HCT116 (cell line): ENCODE data around the gene LEUTX. TPM values are rescaled to one million over a fixed set of nuclear protein-coding genes. Genes with fewer than 3 reads are reported as not detected.

Source experiments
- ATAC-seq: fragments of 200-7000 bp; cut with Tn5 transposase; 2 replicates; pipeline ENCODE4 v1.9.1; 2020; ENCODE audit warnings: mild to moderate bottlenecking, moderate library complexity
- BruUV-seq: library from RNA; stranded (reverse); fragments of 400-500 nt; replicated peaks from 2 replicates; lab custom pipeline; 2021; lab: Mats Ljungman, UMichigan
- CTCF ChIA-PET: fragments of 300-600 bp; sonication (Branson Sonifier 250); formaldehyde crosslinking; loops from one replicate; lab custom pipeline; 2021; ENCODE audit warnings: antibody characterized with exemption; lab: Charles Lee
- POLR2A ChIA-PET: fragments of 300-600, 350-600 bp; sonication (Branson Sonifier 250); formaldehyde crosslinking; loops from one replicate; lab custom pipeline; 2021; ENCODE audit warnings: antibody characterized with exemption; lab: Charles Lee
- RAD21 ChIA-PET, 2 experiments: fragments of 300-600 bp; sonication (Branson Sonifier 250); formaldehyde crosslinking; loops; one replicate each; lab custom pipeline; 2023; ENCODE audit warnings: low total read pairs in 2 of 2; ENCODE audit not compliant: uncharacterized antibody in 2 of 2, unreplicated experiment in 2 of 2, low non-redundant PET in 1 of 2; lab: Charles Lee
- DNase-seq: peaks from one replicate; pipeline ENCODE4 v3.0.0-alpha.2; 2010; ENCODE audit warnings: low read depth, low spot score
- H2AFZ ChIP-seq: fragments of 200-600 bp; shearing (Covaris generic), sonication (generic); 2 replicates; pipeline ENCODE4 v1.6.1; 2017; ENCODE audit warnings: low read depth, mixed run types, mixed read lengths, antibody characterized with exemption, low read length; ENCODE audit not compliant: poor library complexity, severe bottlenecking
- H3K27ac ChIP-seq: 2 replicates; pipeline ENCODE4 v1.5.1; 2012; ENCODE audit warnings: low read depth, low read length
- H3K27me3 ChIP-seq: fragments of 200-600 bp; sonication (generic); 2 replicates; pipeline ENCODE4 v1.6.1; 2016; ENCODE audit warnings: mixed run types, low read length, mixed read lengths; ENCODE audit not compliant: insufficient read depth
- H3K36me3 ChIP-seq, 2 experiments: fragments of 200-500 bp in 1 of 2; fragments of 200-600 bp in 1 of 2; sonication (Bioruptor generic) in 1 of 2; sonication (generic) in 1 of 2; 2 replicates each; pipeline versions ENCODE4 v1.5.1 to v1.6.1; 2014 to 2016; ENCODE audit warnings: low read length in 2 of 2, inconsistent platforms in 1 of 2, mixed read lengths in 1 of 2, mixed run types in 1 of 2; ENCODE audit not compliant: insufficient read depth in 2 of 2, control insufficient read depth in 1 of 2
- H3K4me1 ChIP-seq, 2 experiments: fragments of 200-600 bp in 1 of 2; sonication (generic) in 1 of 2; 2 replicates each; pipeline versions ENCODE4 v1.5.1 to v1.6.1; 2012 to 2017; ENCODE audit warnings: low read length in 2 of 2, inconsistent platforms in 1 of 2, mild to moderate bottlenecking in 1 of 2, mixed read lengths in 1 of 2, mixed run types in 1 of 2, moderate library complexity in 1 of 2; ENCODE audit not compliant: insufficient read depth in 2 of 2, control insufficient read depth in 1 of 2
- H3K4me2 ChIP-seq: fragments of 200-600 bp; sonication (generic); 2 replicates; pipeline ENCODE4 v1.6.1; 2017; ENCODE audit warnings: mixed run types, low read length, mixed read lengths
- H3K4me3 ChIP-seq, 2 experiments: fragments of 200-600 bp in 1 of 2; sonication (generic) in 1 of 2; replicated peaks in 1 of 2; 2 replicates each; pipeline ENCODE4 v1.5.1; 2011 to 2016; ENCODE audit warnings: low read length in 2 of 2, control low read depth in 1 of 2, low read depth in 1 of 2, mild to moderate bottlenecking in 1 of 2, mixed read lengths in 1 of 2, mixed run types in 1 of 2
- H3K79me2 ChIP-seq: fragments of 200-600 bp; sonication (generic); 2 replicates; pipeline ENCODE4 v1.6.1; 2017; ENCODE audit warnings: mild to moderate bottlenecking, mixed run types, low read length, moderate library complexity, mixed read lengths; ENCODE audit not compliant: insufficient read depth
- H3K9ac ChIP-seq: fragments of 200-600 bp; sonication (generic); 2 replicates; pipeline ENCODE4 v1.6.1; 2016; ENCODE audit warnings: low read length, mixed read lengths
- H3K9me2 ChIP-seq: fragments of 200-600 bp; sonication (generic), shearing (Covaris generic); 2 replicates; pipeline ENCODE4 v1.6.1; 2017; ENCODE audit warnings: mixed run types, mild to moderate bottlenecking, moderate library complexity; ENCODE audit not compliant: insufficient read depth
- H3K9me3 ChIP-seq, 2 experiments: fragments of 200-500 bp in 1 of 2; fragments of 200-600 bp in 1 of 2; sonication (Bioruptor generic) in 1 of 2; sonication (generic) in 1 of 2; 2 replicates each; pipeline ENCODE4 v1.6.1; 2014 to 2017; ENCODE audit warnings: low read length in 2 of 2, mixed read lengths in 2 of 2, inconsistent platforms in 1 of 2, low read depth in 1 of 2, mild to moderate bottlenecking in 1 of 2, mixed run types in 1 of 2, moderate library complexity in 1 of 2; ENCODE audit not compliant: control insufficient read depth in 1 of 2, insufficient read depth in 1 of 2
- H4K20me1 ChIP-seq: fragments of 200-600 bp; sonication (generic), shearing (Covaris generic); 2 replicates; pipeline ENCODE4 v1.6.1; 2017; ENCODE audit warnings: mixed run types, mild to moderate bottlenecking, moderate library complexity; ENCODE audit not compliant: insufficient read depth
- ATF3 ChIP-seq: IDR thresholded peaks from 2 replicates; pipeline ENCODE4 v1.6.1; 2012
- CBX3 ChIP-seq: IDR thresholded peaks from 2 replicates; pipeline ENCODE4 v1.6.1; 2012; ENCODE audit warnings: low read depth
- CEBPB ChIP-seq: IDR thresholded peaks from 2 replicates; pipeline ENCODE4 v1.6.1; 2012; ENCODE audit warnings: low read depth
- MAX ChIP-seq: IDR thresholded peaks from 2 replicates; pipeline ENCODE4 v1.6.1; 2012
- REST ChIP-seq: IDR thresholded peaks from 2 replicates; pipeline ENCODE4 v1.6.1; 2012; ENCODE audit warnings: low read depth
- YY1 ChIP-seq: IDR thresholded peaks from 2 replicates; pipeline ENCODE4 v1.6.1; 2011; ENCODE audit warnings: low read length, low read depth, moderate library complexity, mild to moderate bottlenecking; ENCODE audit not compliant: insufficient replicate concordance; ENCODE audit errors: extremely low read depth
- ZFX ChIP-seq: fragments of 450-650 bp; IDR thresholded peaks from 2 replicates; pipeline ENCODE4 v1.6.1; 2017
- ZNF274 ChIP-seq: fragments of 200-500 bp; sonication (Bioruptor generic); IDR thresholded peaks from 2 replicates; pipeline ENCODE4 v1.6.1; 2014; ENCODE audit warnings: mild to moderate bottlenecking, low read depth, low read length, inconsistent platforms
- intact Hi-C: fragments of 100-400 bp; cut with micrococcal nuclease; formaldehyde crosslinking; loops from 2 replicates; pipeline ENCODE4 v1.10.0; 2022
- total RNA-seq: library from RNA; stranded (reverse); gene quantifications from one replicate; pipeline ENCODE4 v1.2.1, GENCODE V29; 2021; ENCODE audit not compliant: unreplicated experiment

Gene LEUTX
- total RNA-seq, 1 experiment from 2014 or later = not detected

- Histone ChIP-seq H2AFZ (no peak within 1 kb of the TSS), H3K4me3 (no peak within 1 kb of the TSS), H3K79me2 (peaks cover 28% of the 10 kb centered on the region), H3K9me2 (no peaks in the 10 kb centered on the region), H3K9ac (no peak within 1 kb of the TSS), H3K4me1 (no peaks in the 10 kb centered on the region), H3K9me3 (no peaks in the 10 kb centered on the region), H3K4me2 (no peak within 1 kb of the TSS), H3K27me3 (no peaks in the 10 kb centered on the region), H3K36me3 (peaks cover 56 to 81% of the 10 kb centered on the region in 2 experiments), H4K20me1 (no peaks in the 10 kb centered on the region; the same call in 1 of the 2 replicates), H3K27ac (no peak within 1 kb of the TSS)
- DNase-seq = no peak
- ChIA-PET POLR2A (no interaction called here), CTCF (no interaction called here), RAD21 (no interaction called here)
- peak; percentile 81 for ATAC-seq
- TF ChIP-seq MAX (no peak), ZFX (no peak), CBX3 (no peak)
- no TSS peak for BruUV-seq
- intact Hi-C loops = no loop called here
Observed at GRCh38 chr19:39833464-39834286, 55.0 kb downstream of the LEUTX start, which contains the start of gene DYRK1B. DYRK1B (minus strand) TSS chr19:39834162; CDS start chr19:39831867, 2,295 bp downstream.

GRCh38 chr19:39834287-39834841 is 55.7 kb downstream of the LEUTX start:
- Histone ChIP-seq H2AFZ (no peak overlapping the region), H3K79me2 (peaks cover 35% of the 10 kb centered on the region), H3K36me3 (peaks cover 63 to 83% of the 10 kb centered on the region in 2 experiments), H3K9me3 (no peaks in the 10 kb centered on the region), H4K20me1 (no peaks in the 10 kb centered on the region; the same call in 1 of the 2 replicates), H3K9ac (no peak overlapping the region), H3K27me3 (no peaks in the 10 kb centered on the region), H3K4me1 (no peaks in the 10 kb centered on the region), H3K27ac (no peak overlapping the region), H3K4me2 (no peak overlapping the region), H3K4me3 (no peak overlapping the region), H3K9me2 (no peaks in the 10 kb centered on the region)
- RAD21 ChIA-PET = no interaction called here
- intact Hi-C loops = no loop called here
- ATAC-seq (no peak), DNase-seq (no peak)
- POLR2A ChIA-PET = no interaction called here
- CTCF ChIA-PET = no interaction called here
- no TSS peak for BruUV-seq
- TF ChIP-seq ATF3 (no peak), ZFX (no peak), REST (no peak), YY1 (no peak), ZNF274 (no peak), CEBPB (no peak)
